Measurements from ENCODE around the gene LRP2.

GRCh38 chr2:169280502-169280901, 81.8 kb downstream of the LRP2 start:
- TF ChIP-seq CTCF (IDR thresholded peaks at IDR 0.05) (no peak), POLR2A (IDR thresholded peaks at IDR 0.05) (no peak)

Data from lower leg skin (tissue), 3 donors.